Lung (tissue), 16 donors: ENCODE data around the gene SCGB3A1. TPM values are rescaled to one million over a fixed set of nuclear protein-coding genes. Genes with fewer than 3 reads are reported as not detected.

Experiments
- ATAC-seq: fragments of 200-7000 bp; cut with Tn5 transposase; one replicate; pipeline ENCODE4 v1.9.1; 2020; ENCODE audit warnings: moderate number of reproducible peaks; ENCODE audit not compliant: insufficient read depth, low FRiP score
- DNase-seq, 3 donors: peaks; one replicate each; pipeline ENCODE4 v3.0.0-alpha.2; 2013 to 2017
- H3K27ac ChIP-seq, 2 donors: one replicate each; pipeline ENCODE4 v1.5.1; 2013; ENCODE audit warnings: mild to moderate bottlenecking in 2 of 2, moderate library complexity in 2 of 2, control low read depth in 1 of 2, inconsistent platforms in 1 of 2, low read depth in 1 of 2, low read length in 1 of 2
- H3K27me3 ChIP-seq, 3 donors: one replicate each; pipeline ENCODE4 v1.5.1; 2013; ENCODE audit warnings: low read length in 2 of 3; ENCODE audit not compliant: control insufficient read depth in 3 of 3, insufficient read depth in 3 of 3
- H3K36me3 ChIP-seq, 4 donors: one replicate each; pipeline ENCODE4 v1.5.1; 2013; ENCODE audit warnings: low read length in 4 of 4, mild to moderate bottlenecking in 1 of 4, moderate library complexity in 1 of 4; ENCODE audit not compliant: control insufficient read depth in 4 of 4, insufficient read depth in 4 of 4
- H3K4me1 ChIP-seq, 5 donors: one replicate each; pipeline ENCODE4 v1.5.1; 2013; ENCODE audit warnings: low read length in 5 of 5, mild to moderate bottlenecking in 2 of 5, moderate library complexity in 1 of 5; ENCODE audit not compliant: control insufficient read depth in 5 of 5, insufficient read depth in 5 of 5
- H3K4me3 ChIP-seq: one replicate; pipeline ENCODE4 v1.5.1; 2013; ENCODE audit warnings: mild to moderate bottlenecking, control low read depth, moderate library complexity
- H3K9ac ChIP-seq, 2 donors: one replicate each; pipeline ENCODE4 v1.5.1; 2013; ENCODE audit warnings: low read length in 2 of 2, control low read depth in 1 of 2; ENCODE audit not compliant: insufficient read depth in 1 of 2
- H3K9me3 ChIP-seq, 4 donors: one replicate each; pipeline ENCODE4 v1.5.1; 2013; ENCODE audit warnings: low read length in 3 of 4, mild to moderate bottlenecking in 1 of 4, moderate library complexity in 1 of 4; ENCODE audit not compliant: control insufficient read depth in 4 of 4, insufficient read depth in 3 of 4
- WGBS, 2 donors: extraction: QIAGEN DNeasy Blood & Tissue Kit; methylation state at CpG; one replicate each; pipeline ENCODE4 v1.1.7; 2013; 5-methylcytosine and 5-hydroxymethylcytosine counted together
- long read RNA-seq, 5 donors: transcript quantifications; one replicate each; lab custom pipeline, GENCODE V29; 2026
- polyA plus RNA-seq, 2 donors: library from polyadenylated mRNA; stranded (reverse); fragments of 200-250 nt; gene quantifications; one replicate each; pipeline ENCODE4 v1.2.1, GENCODE V29; 2013
- total RNA-seq, 2 donors: library from RNA; depleted of rRNA in 1 of 2; stranded (reverse); fragments of >200 nt in 1 of 2; gene quantifications; one replicate each; pipeline ENCODE4 v1.2.1, GENCODE V29; 2014 to 2021
- TF ChIP-seq, protein P1 (sequence below): IDR thresholded peaks from 2 replicates; pipeline ENCODE4 v1.5.1; 2012; ENCODE audit warnings: mild to moderate bottlenecking; ENCODE audit errors: control extremely low read depth, extremely low read depth
- donor health status: control.
- donor health status: control.
- donor health status: Bipolar disorder and iron deficiency.
- donor health status: healthy.
- donor health status: DM: yes; HTN: yes; CAD: no.

SCGB3A1 gene
- 1,000 to 10,000 TPM in 1 of 2 donors, 100 to 1,000 TPM in 1; 119 to 1,453 TPM for total RNA-seq
- polyA plus RNA-seq: 1,000 to 10,000 TPM in 1 of 2 donors, 100 to 1,000 TPM in 1; 595 to 3,799 TPM
- long read RNA-seq, donor 1, partial matches to known transcripts: 0 of 2 reads
- long read RNA-seq, donor 1, other reads (novel, unspliced or antisense): 0 of 2 reads
- long read RNA-seq, donor 2, partial matches to known transcripts: 0 of 2 reads
- long read RNA-seq, donor 2, other reads (novel, unspliced or antisense): 0 of 2 reads
- long read RNA-seq, donor 3, partial matches to known transcripts: 0 of 4 reads
- long read RNA-seq, donor 3, other reads (novel, unspliced or antisense): 0 of 4 reads
- long read RNA-seq, donor 4, partial matches to known transcripts: 0 of 2 reads
- long read RNA-seq, donor 4, other reads (novel, unspliced or antisense): 0 of 2 reads
- long read RNA-seq, donor 5, partial matches to known transcripts: 0 of 3 reads
- long read RNA-seq, donor 5, other reads (novel, unspliced or antisense): 0 of 3 reads

DNA sequence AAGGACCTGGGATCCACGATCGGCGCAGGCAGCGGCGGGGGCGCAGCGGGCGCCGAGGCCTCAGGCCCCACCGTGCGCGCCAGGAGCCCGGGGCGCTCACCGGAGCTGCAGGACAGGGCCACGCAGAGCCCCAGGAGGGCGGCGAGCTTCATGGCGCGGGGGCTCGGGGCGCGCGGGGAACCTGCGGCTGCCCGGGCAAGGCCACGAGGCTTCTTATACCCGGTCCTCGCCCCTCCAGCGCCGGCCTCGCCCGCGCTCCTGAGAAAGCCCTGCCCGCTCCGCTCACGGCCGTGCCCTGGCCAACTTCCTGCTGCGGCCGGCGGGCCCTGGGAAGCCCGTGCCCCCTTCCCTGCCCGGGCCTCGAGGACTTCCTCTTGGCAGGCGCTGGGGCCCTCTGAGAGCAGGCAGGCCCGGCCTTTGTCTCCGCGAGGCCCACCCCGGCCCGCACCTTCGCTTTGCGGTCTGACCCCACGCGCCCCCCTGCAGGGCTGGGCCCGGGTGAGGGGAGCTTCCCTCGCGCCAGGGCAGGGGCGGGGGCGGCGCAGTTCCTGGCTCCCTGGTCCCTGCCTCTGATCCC, at the start of gene SCGB3A1:
Gene SCGB3A1 (minus strand): TSS at position 189 of the 577 bp plus-strand sequence. CDS start 37 bp downstream, at position 152.
- no peak for ATAC-seq
- Histone ChIP-seq H3K9ac (no peak within 1 kb of the TSS), H3K36me3 (no peaks in the 10 kb centered on the region), H3K4me3 (peak within 1 kb of the TSS; percentile 10), H3K4me1 (peaks cover 0 to 17% (median 0%) of the 10 kb centered on the region in 5 donors), H3K27ac (no peak within 1 kb of the TSS), H3K9me3 (peaks cover 0 to 3% (median 0%) of the 10 kb centered on the region in 4 donors), H3K27me3 (peaks cover 4 to 23% (median 12%) of the 10 kb centered on the region in 3 donors)
- DNase-seq: peak in 1 of 3 donors; percentile 38
- TF ChIP-seq, protein P1, sequence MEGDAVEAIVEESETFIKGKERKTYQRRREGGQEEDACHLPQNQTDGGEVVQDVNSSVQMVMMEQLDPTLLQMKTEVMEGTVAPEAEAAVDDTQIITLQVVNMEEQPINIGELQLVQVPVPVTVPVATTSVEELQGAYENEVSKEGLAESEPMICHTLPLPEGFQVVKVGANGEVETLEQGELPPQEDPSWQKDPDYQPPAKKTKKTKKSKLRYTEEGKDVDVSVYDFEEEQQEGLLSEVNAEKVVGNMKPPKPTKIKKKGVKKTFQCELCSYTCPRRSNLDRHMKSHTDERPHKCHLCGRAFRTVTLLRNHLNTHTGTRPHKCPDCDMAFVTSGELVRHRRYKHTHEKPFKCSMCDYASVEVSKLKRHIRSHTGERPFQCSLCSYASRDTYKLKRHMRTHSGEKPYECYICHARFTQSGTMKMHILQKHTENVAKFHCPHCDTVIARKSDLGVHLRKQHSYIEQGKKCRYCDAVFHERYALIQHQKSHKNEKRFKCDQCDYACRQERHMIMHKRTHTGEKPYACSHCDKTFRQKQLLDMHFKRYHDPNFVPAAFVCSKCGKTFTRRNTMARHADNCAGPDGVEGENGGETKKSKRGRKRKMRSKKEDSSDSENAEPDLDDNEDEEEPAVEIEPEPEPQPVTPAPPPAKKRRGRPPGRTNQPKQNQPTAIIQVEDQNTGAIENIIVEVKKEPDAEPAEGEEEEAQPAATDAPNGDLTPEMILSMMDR: no peak
- WGBS, 2 donors: 2 to 5% methylated on average over 31 to 60 of the region's 60 CpGs

- Histone ChIP-seq H3K9ac (no peak overlapping the region), H3K4me3 (no peak overlapping the region), H3K27ac (peak overlapping the region in 1 of 2 donors; percentile 61), H3K27me3 (peaks cover 0 to 4% (median 0%) of the 10 kb centered on the region in 3 donors), H3K36me3 (no peaks in the 10 kb centered on the region), H3K9me3 (no peaks in the 10 kb centered on the region), H3K4me1 (peaks cover 0 to 24% (median 0%) of the 10 kb centered on the region in 5 donors)
- TF ChIP-seq, protein P1: no peak
- DNase-seq (no peak), ATAC-seq (no peak)
- 63 to 70% methylated on average over 6 of the region's 6 CpGs for WGBS, 2 donors
These were observed 49.2 kb upstream of the SCGB3A1 start for GRCh38 chr5:180640611-180640860.

DNA sequence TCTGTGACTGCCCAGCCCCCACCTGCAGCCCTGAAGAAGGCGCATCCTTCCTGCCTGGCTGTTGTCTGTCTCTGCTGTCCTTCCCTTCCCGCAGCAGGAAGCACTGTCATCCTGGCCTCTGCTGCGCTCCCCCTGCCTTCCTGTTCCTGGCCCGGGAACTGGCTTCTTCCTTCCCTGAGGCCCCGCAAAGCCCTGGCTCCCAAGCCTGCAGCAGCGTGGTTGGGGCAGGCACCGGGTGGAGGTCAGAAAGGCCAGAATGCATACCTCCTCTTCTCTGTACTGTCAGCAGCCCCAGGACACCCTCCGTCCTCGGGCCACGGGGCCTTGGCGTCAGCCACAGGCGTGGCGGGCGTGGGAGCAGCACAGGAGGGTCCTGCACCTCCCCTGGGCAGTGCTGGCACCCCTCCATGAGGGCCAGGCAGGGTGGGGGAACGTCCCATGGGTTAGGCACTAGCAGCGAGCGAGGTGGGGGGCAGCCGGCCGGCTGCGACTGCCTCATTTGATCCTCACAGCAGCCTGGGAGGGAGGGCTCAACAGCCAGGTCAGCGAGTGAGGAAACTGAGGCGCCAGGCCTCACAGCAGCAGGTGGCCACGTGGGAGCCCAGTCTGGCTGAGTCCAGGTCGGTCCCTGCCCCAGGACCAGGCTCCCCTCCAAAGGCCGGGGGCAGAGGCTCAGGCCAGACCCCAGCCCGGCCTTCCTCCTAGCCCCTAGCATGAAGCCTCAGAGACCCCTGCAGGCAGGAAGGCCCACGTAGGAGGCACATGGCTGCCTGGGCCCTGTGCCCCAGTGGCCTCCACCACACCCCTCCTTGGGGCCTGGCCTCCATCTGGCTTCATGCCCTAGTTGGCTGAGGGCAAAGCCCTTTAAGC, 48.7 kb upstream of the SCGB3A1 start:
- Histone ChIP-seq H3K27me3 (peaks cover 0 to 4% (median 0%) of the 10 kb centered on the region in 3 donors), H3K9ac (no peak overlapping the region), H3K4me3 (no peak overlapping the region), H3K36me3 (no peaks in the 10 kb centered on the region), H3K4me1 (peaks cover 0 to 22% (median 0%) of the 10 kb centered on the region in 5 donors), H3K9me3 (no peaks in the 10 kb centered on the region), H3K27ac (peak overlapping the region in 1 of 2 donors; percentile 61)
- WGBS, 2 donors: 63 to 64% methylated on average over 25 to 27 of the region's 27 CpGs
- peak in 2 of 3 donors; percentile 32 to 39 for DNase-seq
- ATAC-seq: no peak
- TF ChIP-seq, protein P1: no peak
